ENCODE measurements around the gene CD22. TPM values are rescaled to one million over a fixed set of nuclear protein-coding genes. Genes with fewer than 3 reads are reported as not detected.

CD22 gene
- total and polyA plus RNA-seq, 2 donors (not counting 3 experiments of a cell fraction or from before 2014, with no cell fraction given), result not detected

DNA sequence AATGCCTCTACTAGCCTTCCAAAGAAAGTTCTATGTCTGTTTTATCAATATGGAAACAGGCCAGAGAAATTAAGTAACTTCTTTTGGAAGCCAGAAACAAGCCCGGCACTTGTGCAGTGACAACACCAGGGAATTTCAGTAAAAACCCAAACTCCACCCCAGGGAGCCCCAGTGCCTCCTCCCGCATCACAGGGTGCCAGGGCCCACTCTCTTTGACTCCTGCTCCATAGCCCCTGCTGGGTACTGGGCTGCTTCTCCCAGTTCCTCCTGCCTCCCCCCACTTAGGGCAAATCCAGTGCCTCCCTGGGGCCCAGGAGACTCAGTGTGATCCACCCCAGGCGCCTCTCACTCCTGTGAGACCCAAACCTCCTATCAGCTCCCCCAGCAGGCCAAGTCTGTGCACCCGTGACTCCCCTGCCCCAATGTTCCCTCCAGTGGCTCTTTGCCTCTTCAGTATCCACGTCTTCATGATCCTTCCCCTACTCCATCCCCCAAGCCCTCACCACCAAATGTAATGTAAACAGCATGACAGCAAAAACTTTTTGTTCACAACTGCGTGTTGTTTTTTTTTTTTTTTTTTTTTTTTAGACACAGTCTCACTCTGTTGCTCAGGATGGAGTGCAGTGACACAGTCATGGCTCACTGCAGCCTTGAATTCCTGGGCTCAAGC lies 26.9 kb downstream of the CD22 start:
- Histone ChIP-seq H3K36me3 (ENCODE audit: control insufficient read depth in 2 of 2, extremely low read depth in 1 of 2, insufficient read depth in 2 of 2, low read length in 2 of 2) (no peaks in the 10 kb centered on the region), H3K4me3 (replicated peaks in 1 of 3; ENCODE audit: insufficient read depth in 1 of 3, low read depth in 1 of 3, low read length in 3 of 3) (no peak overlapping the region), H3K79me2 (ENCODE audit: control insufficient read depth, insufficient read depth, low read length) (no peaks in the 10 kb centered on the region), H3K9ac (replicated peaks; ENCODE audit: extremely low read depth, insufficient read depth, low read length) (no peak overlapping the region), H4K20me1 (replicated peaks; ENCODE audit: control insufficient read depth, extremely low read depth, insufficient read depth, low read length) (no peaks in the 10 kb centered on the region), H3K9me3 (replicated peaks; ENCODE audit: control insufficient read depth, insufficient read depth, low read length) (no peaks in the 10 kb centered on the region), H3K9me1 (replicated peaks; ENCODE audit: control insufficient read depth, extremely low read depth, insufficient read depth, low read length) (no peaks in the 10 kb centered on the region), H2AFZ (ENCODE audit: low read depth, low read length) (no peak overlapping the region), H3K27ac (ENCODE audit: insufficient read depth, low read depth, low read length) (no peak overlapping the region), H3K4me1 (ENCODE audit: control insufficient read depth, extremely low read depth, insufficient read depth, low read length) (no peaks in the 10 kb centered on the region), H3K4me2 (ENCODE audit: insufficient read depth, low read length) (no peak overlapping the region), H3K27me3 (ENCODE audit: control insufficient read depth in 2 of 2, insufficient read depth in 2 of 2, low read length in 2 of 2) (no peaks in the 10 kb centered on the region)
- TF ChIP-seq POLR2AphosphoS5 (IDR thresholded peaks at IDR 0.05; ENCODE audit: insufficient read depth, low read depth, low read length), result no peak
- TF ChIP-seq, protein P1, sequence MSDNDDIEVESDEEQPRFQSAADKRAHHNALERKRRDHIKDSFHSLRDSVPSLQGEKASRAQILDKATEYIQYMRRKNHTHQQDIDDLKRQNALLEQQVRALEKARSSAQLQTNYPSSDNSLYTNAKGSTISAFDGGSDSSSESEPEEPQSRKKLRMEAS (IDR thresholded peaks at IDR 0.05; ENCODE audit: insufficient read depth, insufficient read length), result no peak
- BruUV-seq (replicated peaks), result no TSS peak
- CTCF ChIA-PET, result interaction anchor here (0.6 to 6.9 kb wide), 3 partner anchors 7 to 363 kb away, joined by 3 to 118 read pairs (median 3); no protein-coding TSS in a partner anchor
- no peak for FAIRE-seq
- POLR2A ChIA-PET, result no interaction called here
- no peak for DNase-seq (ENCODE audit: low read depth, low spot score)
- intact Hi-C loops (cut with micrococcal nuclease), result no loop called here
- dilution Hi-C loops (cut with MboI; ENCODE audit: extremely low pct_ligation_motif_present, low sequenced_read_pairs), result no loop called here

DNA sequence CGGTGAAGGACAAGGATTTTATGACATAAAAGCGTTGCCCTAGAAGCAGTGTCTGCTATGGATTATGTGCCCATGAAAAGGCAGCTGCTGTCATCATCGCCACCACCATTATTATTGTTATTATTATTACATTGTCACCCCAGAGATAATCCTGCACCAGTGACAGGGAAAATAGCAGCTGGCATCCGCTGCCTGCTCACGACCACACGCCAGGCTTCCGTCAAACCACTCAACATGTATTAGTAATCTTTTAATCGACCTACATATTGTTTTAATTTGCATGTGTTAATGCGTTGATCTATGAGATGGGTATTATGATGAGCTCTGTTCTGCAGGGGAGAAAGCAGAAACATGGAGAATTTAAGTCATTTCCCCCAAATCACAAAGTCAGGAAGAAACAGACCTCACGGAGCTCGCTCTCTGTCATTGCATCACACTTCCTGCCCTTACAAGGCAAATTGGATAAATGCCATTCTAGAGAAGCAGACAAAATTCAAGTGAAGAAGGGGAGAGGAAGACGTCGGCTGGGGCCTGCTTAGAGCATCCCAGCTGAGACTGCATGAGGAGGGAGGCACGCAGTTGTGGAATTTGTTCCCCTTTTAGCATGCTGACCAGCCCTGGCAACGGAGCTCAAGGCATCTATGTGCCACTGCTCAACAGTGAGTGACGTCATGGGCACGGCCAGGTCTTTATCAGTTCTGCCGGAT lies 29.0 kb downstream of the CD22 start, which contains the start of gene FFAR3:
FFAR3 (plus strand) TSS at position 594 of the 707 bp plus-strand sequence. CDS start 431 bp downstream, outside the sequence.
- no peak within 1 kb of the TSS for H3K4me2 ChIP-seq (ENCODE audit: insufficient read depth, low read length)
- dilution Hi-C loops (cut with MboI; ENCODE audit: extremely low pct_ligation_motif_present, low sequenced_read_pairs) (no loop called here), intact Hi-C loops (cut with micrococcal nuclease) (no loop called here)
- TF ChIP-seq, protein P1 (IDR thresholded peaks at IDR 0.05; ENCODE audit: insufficient read depth, insufficient read length), result no peak
- TF ChIP-seq JUN (IDR thresholded peaks at IDR 0.05; ENCODE audit: borderline replicate concordance, insufficient read depth, insufficient read length, low read depth) (no peak), EZH2 (IDR thresholded peaks at IDR 0.05; ENCODE audit: borderline replicate concordance, low read depth, low read length, severe bottlenecking) (no peak), FOS (IDR thresholded peaks at IDR 0.05; ENCODE audit: borderline replicate concordance, insufficient read depth, low read length) (no peak), MYC (IDR thresholded peaks at IDR 0.05; ENCODE audit: low read depth, low read length) (no peak), POLR2AphosphoS5 (IDR thresholded peaks at IDR 0.05; ENCODE audit: insufficient read depth, low read depth, low read length) (no peak), POLR2A (IDR thresholded peaks at IDR 0.05; ENCODE audit: low read depth, low read length) (no peak), GATA2 (IDR thresholded peaks at IDR 0.05; ENCODE audit: insufficient read depth, insufficient read length, low read depth, low read length) (no peak)
- TF ChIP-seq, protein P2, sequence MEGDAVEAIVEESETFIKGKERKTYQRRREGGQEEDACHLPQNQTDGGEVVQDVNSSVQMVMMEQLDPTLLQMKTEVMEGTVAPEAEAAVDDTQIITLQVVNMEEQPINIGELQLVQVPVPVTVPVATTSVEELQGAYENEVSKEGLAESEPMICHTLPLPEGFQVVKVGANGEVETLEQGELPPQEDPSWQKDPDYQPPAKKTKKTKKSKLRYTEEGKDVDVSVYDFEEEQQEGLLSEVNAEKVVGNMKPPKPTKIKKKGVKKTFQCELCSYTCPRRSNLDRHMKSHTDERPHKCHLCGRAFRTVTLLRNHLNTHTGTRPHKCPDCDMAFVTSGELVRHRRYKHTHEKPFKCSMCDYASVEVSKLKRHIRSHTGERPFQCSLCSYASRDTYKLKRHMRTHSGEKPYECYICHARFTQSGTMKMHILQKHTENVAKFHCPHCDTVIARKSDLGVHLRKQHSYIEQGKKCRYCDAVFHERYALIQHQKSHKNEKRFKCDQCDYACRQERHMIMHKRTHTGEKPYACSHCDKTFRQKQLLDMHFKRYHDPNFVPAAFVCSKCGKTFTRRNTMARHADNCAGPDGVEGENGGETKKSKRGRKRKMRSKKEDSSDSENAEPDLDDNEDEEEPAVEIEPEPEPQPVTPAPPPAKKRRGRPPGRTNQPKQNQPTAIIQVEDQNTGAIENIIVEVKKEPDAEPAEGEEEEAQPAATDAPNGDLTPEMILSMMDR (IDR thresholded peaks at IDR 0.05; ENCODE audit: extremely low read depth in 1 of 2, insufficient read depth in 1 of 2, low read depth in 1 of 2, low read length in 2 of 2), result no peak
- ChIA-PET CTCF (interaction anchor here (6.9 kb wide), 1 partner anchor 137 kb away, joined by 118 read pairs; no protein-coding TSS in a partner anchor), POLR2A (interaction anchor here (0.6 kb wide), 1 partner anchor 13 kb away, joined by 5 read pairs; no protein-coding TSS in a partner anchor)
- DNase-seq (ENCODE audit: low read depth, low spot score) (no peak), FAIRE-seq (no peak)
- H4K20me1 ChIP-seq (replicated peaks; ENCODE audit: control insufficient read depth, extremely low read depth, insufficient read depth, low read length), result no peaks in the 10 kb centered on the region
- no peaks in the 10 kb centered on the region for H3K27me3 ChIP-seq (ENCODE audit: control insufficient read depth in 2 of 2, insufficient read depth in 2 of 2, low read length in 2 of 2)
- no peaks in the 10 kb centered on the region for H3K79me2 ChIP-seq (ENCODE audit: control insufficient read depth, insufficient read depth, low read length)
- H3K4me3 ChIP-seq (replicated peaks in 1 of 3; ENCODE audit: insufficient read depth in 1 of 3, low read depth in 1 of 3, low read length in 3 of 3), result no peak within 1 kb of the TSS
- no TSS peak for BruUV-seq (replicated peaks)
- H3K27ac ChIP-seq (ENCODE audit: insufficient read depth, low read depth, low read length), result no peak within 1 kb of the TSS
- H3K4me1 ChIP-seq (ENCODE audit: control insufficient read depth, extremely low read depth, insufficient read depth, low read length), result no peaks in the 10 kb centered on the region
- no peak within 1 kb of the TSS for H3K9ac ChIP-seq (replicated peaks; ENCODE audit: extremely low read depth, insufficient read depth, low read length)
- H3K36me3 ChIP-seq (ENCODE audit: control insufficient read depth in 2 of 2, extremely low read depth in 1 of 2, insufficient read depth in 2 of 2, low read length in 2 of 2), result no peaks in the 10 kb centered on the region
- H3K9me1 ChIP-seq (replicated peaks; ENCODE audit: control insufficient read depth, extremely low read depth, insufficient read depth, low read length), result no peaks in the 10 kb centered on the region
- no peaks in the 10 kb centered on the region for H3K9me3 ChIP-seq (replicated peaks; ENCODE audit: control insufficient read depth, insufficient read depth, low read length)
- no peak within 1 kb of the TSS for H2AFZ ChIP-seq (ENCODE audit: low read depth, low read length)
